Mesendoderm (in vitro differentiated cells): ENCODE measurements around the gene RGL1.

ENCODE experiments used
- DNase-seq: peaks from one replicate; pipeline ENCODE4 v3.0.0; 2013
- H2AK5ac ChIP-seq: 2 replicates; pipeline ENCODE4 v1.6.1; 2013; ENCODE audit warnings: low read length, inconsistent platforms
- H2BK120ac ChIP-seq: 2 replicates; pipeline ENCODE4 v1.6.1; 2013; ENCODE audit warnings: low read depth, mild to moderate bottlenecking, low read length, moderate library complexity, mixed read lengths
- H2BK15ac ChIP-seq: replicated peaks from 2 replicates; pipeline ENCODE4 v1.6.1; 2013; ENCODE audit warnings: low read depth, mild to moderate bottlenecking, moderate library complexity
- H2BK5ac ChIP-seq: 2 replicates; pipeline ENCODE4 v1.6.1; 2013; ENCODE audit warnings: low read length, inconsistent platforms
- H3K18ac ChIP-seq: 2 replicates; pipeline ENCODE4 v1.6.1; 2013; ENCODE audit warnings: mild to moderate bottlenecking, low read length, mixed read lengths
- H3K23ac ChIP-seq: one replicate; pipeline ENCODE4 v1.6.1; 2013; ENCODE audit warnings: low read length
- H3K27ac ChIP-seq: 2 replicates; pipeline ENCODE4 v1.5.1; 2013; ENCODE audit warnings: low read depth, mild to moderate bottlenecking, inconsistent platforms, low read length, moderate library complexity
- H3K27me3 ChIP-seq: 2 replicates; pipeline ENCODE4 v1.6.1; 2013; ENCODE audit warnings: low read length, control low read depth, mild to moderate bottlenecking, inconsistent platforms; ENCODE audit not compliant: insufficient read depth, poor library complexity
- H3K36me3 ChIP-seq: 2 replicates; pipeline ENCODE4 v1.6.1; 2013; ENCODE audit warnings: low read length, inconsistent platforms; ENCODE audit not compliant: control insufficient read depth, insufficient read depth
- H3K4ac ChIP-seq: one replicate; pipeline ENCODE4 v1.6.1; 2013; ENCODE audit warnings: low read depth, mild to moderate bottlenecking, low read length, moderate library complexity
- H3K4me1 ChIP-seq: 2 replicates; pipeline ENCODE4 v1.6.1; 2013; ENCODE audit warnings: low read depth, low read length, inconsistent platforms; ENCODE audit not compliant: control insufficient read depth
- H3K4me2 ChIP-seq: 2 replicates; pipeline ENCODE4 v1.6.1; 2013; ENCODE audit warnings: low read length
- H3K4me3 ChIP-seq: 2 replicates; pipeline ENCODE4 v1.5.1; 2013; ENCODE audit warnings: mild to moderate bottlenecking, low read length
- H3K56ac ChIP-seq: one replicate; pipeline ENCODE4 v1.6.1; 2013; ENCODE audit warnings: low read length
- H3K79me1 ChIP-seq: 2 replicates; pipeline ENCODE4 v1.6.1; 2013; ENCODE audit warnings: low read length, inconsistent platforms
- H3K79me2 ChIP-seq: 2 replicates; pipeline ENCODE4 v1.6.1; 2013; ENCODE audit warnings: mild to moderate bottlenecking, low read length; ENCODE audit not compliant: control insufficient read depth, insufficient read depth
- H3K9ac ChIP-seq: 2 replicates; pipeline ENCODE4 v1.6.1; 2013; ENCODE audit warnings: low read length, inconsistent platforms
- H4K5ac ChIP-seq: one replicate; pipeline ENCODE4 v1.6.1; 2013; ENCODE audit warnings: low read length
- H4K8ac ChIP-seq: one replicate; pipeline ENCODE4 v1.6.1; 2013; ENCODE audit warnings: low read depth, mild to moderate bottlenecking, control low read depth, low read length, moderate library complexity
- WGBS: extraction: QIAGEN DNeasy Blood & Tissue Kit; methylation state at CpG from one replicate; pipeline ENCODE4 v1.1.7; 2013; ENCODE audit warnings: low lambda C conversion rate, missing lambda C conversion rate; ENCODE audit not compliant: insufficient coverage; ENCODE audit errors: extremely low coverage; 5-methylcytosine and 5-hydroxymethylcytosine counted together

Gene RGL1

DNA sequence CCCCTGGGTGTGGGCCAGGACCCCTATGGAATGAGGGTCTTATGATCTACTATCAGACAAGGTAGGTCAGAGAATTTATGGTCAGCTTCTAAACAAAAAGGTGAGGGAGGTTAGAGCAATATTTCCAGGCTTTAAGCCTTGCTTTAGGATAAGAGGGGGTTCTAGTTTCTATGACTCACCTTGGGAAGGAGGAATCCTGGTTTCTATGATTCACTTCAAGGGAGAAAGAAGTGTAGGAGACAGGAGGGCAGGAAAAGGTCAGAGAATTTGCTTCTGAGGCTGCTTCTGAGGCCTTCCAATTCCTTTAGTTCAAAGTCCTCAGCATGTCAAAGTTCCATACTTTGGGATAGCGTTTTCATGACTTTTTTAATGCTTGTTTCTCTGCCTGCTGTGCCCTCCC, 35.2 kb downstream of the RGL1 start:
- WGBS: no CpG with 5 or more reads among the region's 1 CpG
- H3K4me1 ChIP-seq: peaks cover 4% of the 10 kb centered on the region
- no peaks in the 10 kb centered on the region for H3K27me3 ChIP-seq
- H4K5ac ChIP-seq: no peak overlapping the region
- H3K79me1 ChIP-seq: no peaks in the 10 kb centered on the region
- no peak overlapping the region for H3K23ac ChIP-seq
- no peaks in the 10 kb centered on the region for H3K79me2 ChIP-seq
- H3K4ac ChIP-seq: no peak overlapping the region
- H3K27ac ChIP-seq: no peak overlapping the region
- no peak overlapping the region for H3K18ac ChIP-seq
- DNase-seq: no peak
- H3K4me3 ChIP-seq: no peak overlapping the region
- H2BK15ac ChIP-seq: no peak overlapping the region
- H3K4me2 ChIP-seq: no peak overlapping the region
- H2BK120ac ChIP-seq: no peak overlapping the region
- H3K36me3 ChIP-seq: no peaks in the 10 kb centered on the region
- H3K9ac ChIP-seq: no peak overlapping the region
- no peak overlapping the region for H3K56ac ChIP-seq
- H2BK5ac ChIP-seq: no peak overlapping the region
- no peak overlapping the region for H4K8ac ChIP-seq
- no peak overlapping the region for H2AK5ac ChIP-seq

DNA sequence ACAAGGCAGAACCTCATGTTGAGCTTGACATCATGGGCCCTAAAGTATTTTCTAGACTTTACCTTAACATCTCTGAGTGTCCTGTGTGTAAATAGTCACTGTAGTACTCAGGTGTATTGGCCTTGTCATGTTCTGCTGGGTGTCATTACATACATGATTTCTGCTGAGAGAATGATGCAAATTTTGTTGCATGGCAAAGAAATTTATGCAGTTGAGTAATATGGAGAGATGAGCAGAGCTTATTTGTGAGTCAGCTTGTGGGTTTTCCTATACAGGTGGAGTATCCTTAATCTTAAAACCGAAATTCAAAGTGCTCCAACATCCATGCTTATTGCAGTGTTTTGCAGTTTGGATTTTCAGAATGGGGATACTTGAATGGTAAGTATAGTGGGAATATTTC, 36.6 kb downstream of the RGL1 start:
- no peak overlapping the region for H2AK5ac ChIP-seq
- WGBS: no CpG with 5 or more reads among the region's 1 CpG
- no peak overlapping the region for H2BK120ac ChIP-seq
- no peak overlapping the region for H3K4ac ChIP-seq
- no peak overlapping the region for H2BK15ac ChIP-seq
- no peak overlapping the region for H2BK5ac ChIP-seq
- H4K5ac ChIP-seq: no peak overlapping the region
- no peaks in the 10 kb centered on the region for H3K27me3 ChIP-seq
- H4K8ac ChIP-seq: no peak overlapping the region
- no peak overlapping the region for H3K4me2 ChIP-seq
- H3K18ac ChIP-seq: no peak overlapping the region
- no peaks in the 10 kb centered on the region for H3K79me1 ChIP-seq
- no peaks in the 10 kb centered on the region for H3K79me2 ChIP-seq
- H3K9ac ChIP-seq: no peak overlapping the region
- no peak for DNase-seq
- no peaks in the 10 kb centered on the region for H3K36me3 ChIP-seq
- no peak overlapping the region for H3K56ac ChIP-seq
- H3K23ac ChIP-seq: no peak overlapping the region
- H3K27ac ChIP-seq: no peak overlapping the region
- no peak overlapping the region for H3K4me3 ChIP-seq
- peaks cover 4% of the 10 kb centered on the region for H3K4me1 ChIP-seq

DNA sequence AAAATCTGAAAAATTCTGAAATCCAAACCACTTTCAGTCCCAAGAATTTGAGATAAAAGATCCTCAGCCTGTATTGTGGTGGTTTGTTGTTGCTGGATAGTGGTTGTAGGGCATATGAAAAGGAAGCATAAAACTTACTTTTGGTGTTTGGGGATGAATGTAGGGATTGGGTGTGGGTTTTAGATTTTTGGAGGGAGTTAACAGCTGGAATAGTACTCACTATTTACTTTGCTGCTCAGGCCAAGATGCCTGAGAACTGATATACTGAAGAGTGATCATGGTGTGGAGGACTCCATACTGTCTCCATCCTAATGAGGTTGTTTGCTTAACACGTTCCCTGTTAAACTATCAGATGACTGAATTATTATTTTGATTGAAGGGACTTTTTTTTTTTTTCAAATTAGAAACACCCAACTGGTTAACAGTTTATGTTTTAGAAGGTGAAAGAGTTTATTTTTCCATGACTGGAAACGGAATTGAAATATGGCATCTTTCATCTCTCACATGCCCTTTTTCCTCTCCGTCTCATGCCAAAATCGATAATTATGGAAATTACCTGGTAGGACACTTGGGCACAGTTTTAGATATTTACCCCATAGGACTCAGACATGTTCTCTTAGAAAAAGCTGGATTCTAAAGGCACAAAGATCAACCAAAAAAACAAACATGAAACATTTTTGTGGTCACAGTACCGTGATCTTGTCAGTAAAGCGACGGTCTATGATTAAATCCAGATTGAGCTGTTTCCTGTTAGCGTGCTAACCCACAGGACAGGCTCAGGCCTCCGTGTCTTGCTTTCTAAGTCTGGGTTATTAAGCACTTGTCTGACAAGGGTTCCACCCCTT, 37.3 kb downstream of the RGL1 start:
- H3K4me3 ChIP-seq: no peak overlapping the region

GRCh38 chr1:183842795-183843144, 37.9 kb downstream of the RGL1 start:
- Histone ChIP-seq H2BK120ac (no peak overlapping the region), H3K4me2 (no peak overlapping the region), H3K27me3 (no peaks in the 10 kb centered on the region), H3K4ac (no peak overlapping the region), H3K27ac (no peak overlapping the region), H3K9ac (no peak overlapping the region), H4K5ac (no peak overlapping the region), H2BK5ac (no peak overlapping the region), H3K18ac (no peak overlapping the region), H3K36me3 (no peaks in the 10 kb centered on the region), H3K23ac (no peak overlapping the region), H3K4me3 (no peak overlapping the region), H3K79me2 (no peaks in the 10 kb centered on the region), H2BK15ac (no peak overlapping the region), H3K4me1 (peaks cover 4% of the 10 kb centered on the region), H2AK5ac (no peak overlapping the region), H3K79me1 (no peaks in the 10 kb centered on the region), H4K8ac (no peak overlapping the region), H3K56ac (no peak overlapping the region)
- no CpG with 5 or more reads among the region's 2 CpGs for WGBS
- DNase-seq: no peak

More for the DNA sequence above, 37.3 kb downstream of the RGL1 start:
- no peaks in the 10 kb centered on the region for H3K36me3 ChIP-seq
- H2BK5ac ChIP-seq: no peak overlapping the region
- no peak overlapping the region for H4K8ac ChIP-seq
- H3K23ac ChIP-seq: no peak overlapping the region
- no peak overlapping the region for H2AK5ac ChIP-seq
- no peak overlapping the region for H3K4me2 ChIP-seq
- no peaks in the 10 kb centered on the region for H3K79me1 ChIP-seq
- H2BK120ac ChIP-seq: no peak overlapping the region
- no peak overlapping the region for H3K4ac ChIP-seq
- H3K18ac ChIP-seq: no peak overlapping the region
- DNase-seq: no peak
- H3K9ac ChIP-seq: no peak overlapping the region
- H3K4me1 ChIP-seq: peaks cover 4% of the 10 kb centered on the region
- no peaks in the 10 kb centered on the region for H3K27me3 ChIP-seq
- no peak overlapping the region for H3K56ac ChIP-seq
- no peak overlapping the region for H4K5ac ChIP-seq
- H3K79me2 ChIP-seq: no peaks in the 10 kb centered on the region
- no CpG with 5 or more reads among the region's 9 CpGs for whole genome bisulfite sequencing
- H3K27ac ChIP-seq: no peak overlapping the region
- H2BK15ac ChIP-seq: no peak overlapping the region

DNA sequence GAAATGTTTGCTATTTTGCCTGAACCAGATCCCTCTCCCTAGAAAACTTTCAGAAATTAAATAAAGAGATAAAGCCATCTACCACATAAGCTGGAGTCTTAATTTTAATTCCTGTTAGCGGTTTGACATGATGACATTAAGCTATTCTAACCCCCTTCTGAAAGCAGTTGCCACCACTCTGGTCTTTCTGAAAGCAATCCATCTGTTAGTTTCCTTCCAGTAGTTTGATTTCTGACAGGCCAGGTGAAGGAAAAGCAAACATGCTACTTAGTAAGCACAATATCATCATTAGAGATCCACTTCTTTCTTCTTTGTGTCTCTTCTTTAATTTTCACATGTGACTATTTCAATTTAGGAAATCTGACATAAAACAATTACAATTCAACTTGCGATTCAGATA, 39.9 kb downstream of the RGL1 start:
- Histone ChIP-seq H3K27ac (no peak overlapping the region), H3K79me1 (no peaks in the 10 kb centered on the region), H2BK5ac (no peak overlapping the region), H2AK5ac (no peak overlapping the region), H4K5ac (no peak overlapping the region), H3K27me3 (no peaks in the 10 kb centered on the region), H2BK15ac (no peak overlapping the region), H3K4me3 (no peak overlapping the region), H3K23ac (no peak overlapping the region), H3K36me3 (no peaks in the 10 kb centered on the region), H4K8ac (no peak overlapping the region), H3K4me1 (no peaks in the 10 kb centered on the region), H2BK120ac (no peak overlapping the region), H3K18ac (no peak overlapping the region), H3K4me2 (no peak overlapping the region), H3K56ac (no peak overlapping the region), H3K4ac (no peak overlapping the region), H3K79me2 (no peaks in the 10 kb centered on the region), H3K9ac (no peak overlapping the region)
- no peak for DNase-seq
- no CpG with 5 or more reads among the region's 2 CpGs for WGBS

DNA sequence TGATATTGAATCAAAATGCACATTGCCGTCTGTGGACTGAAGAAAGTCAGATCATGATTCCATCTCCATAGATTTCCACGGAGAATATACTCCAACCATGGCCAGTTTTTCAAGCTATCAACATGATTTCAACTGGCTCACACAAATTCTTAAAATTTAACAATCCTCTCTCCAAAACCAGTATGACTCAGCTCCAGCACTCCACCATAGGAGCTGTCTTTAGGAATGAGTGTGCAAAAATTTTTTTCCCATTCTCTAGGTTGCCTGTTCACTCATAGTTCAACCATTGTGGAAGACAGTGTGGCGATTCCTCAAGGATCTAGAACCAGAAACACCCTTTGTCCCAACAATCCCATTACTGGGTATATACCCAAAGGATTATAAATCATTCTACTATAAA, 40.8 kb downstream of the RGL1 start:
- Histone ChIP-seq H3K4ac (no peak overlapping the region), H3K79me1 (no peaks in the 10 kb centered on the region), H3K9ac (no peak overlapping the region), H2BK15ac (no peak overlapping the region), H3K27ac (no peak overlapping the region), H3K4me1 (no peaks in the 10 kb centered on the region), H3K27me3 (no peaks in the 10 kb centered on the region), H2BK120ac (no peak overlapping the region), H3K4me3 (no peak overlapping the region), H4K5ac (no peak overlapping the region), H2AK5ac (no peak overlapping the region), H2BK5ac (no peak overlapping the region), H3K79me2 (no peaks in the 10 kb centered on the region), H3K56ac (no peak overlapping the region), H3K18ac (no peak overlapping the region), H3K23ac (no peak overlapping the region), H3K36me3 (no peaks in the 10 kb centered on the region), H4K8ac (no peak overlapping the region), H3K4me2 (no peak overlapping the region)
- DNase-seq: no peak
- WGBS: no CpG with 5 or more reads among the region's 3 CpGs
